ENCODE results near the gene INPP5F.

- TF ChIP-seq EZH2 (IDR thresholded peaks at IDR 0.05; ENCODE audit: low read length), result no peak
- TF ChIP-seq CTCF (optimal IDR thresholded peaks at IDR 0.05 in 1 of 3, IDR thresholded peaks at IDR 0.05 in 1 of 3, conservative IDR thresholded peaks at IDR 0.05 in 1 of 3; ENCODE audit: extremely low read depth in 1 of 3, insufficient read depth in 2 of 3, low read length in 3 of 3), result no peak
These were observed 58.7 kb downstream of the INPP5F start for GRCh38 chr10:119784340-119785067.
